Epidermal melanocyte (primary cell): ENCODE data around the gene PRCD.
A peak's percentile ranks its signal among the peaks of the same experiment; 100 is the strongest.
"Not testable (repeated sequence)": the region's sequence is repeated elsewhere in the genome, so short reads cannot be mapped to it uniquely, and the experiment has no call there.

Source experiments
- DNase-seq: peaks from one replicate; pipeline ENCODE4 v3.0.0; 2011; ENCODE audit warnings: low spot score; ENCODE audit not compliant: insufficient read length

The PRCD gene

DNA sequence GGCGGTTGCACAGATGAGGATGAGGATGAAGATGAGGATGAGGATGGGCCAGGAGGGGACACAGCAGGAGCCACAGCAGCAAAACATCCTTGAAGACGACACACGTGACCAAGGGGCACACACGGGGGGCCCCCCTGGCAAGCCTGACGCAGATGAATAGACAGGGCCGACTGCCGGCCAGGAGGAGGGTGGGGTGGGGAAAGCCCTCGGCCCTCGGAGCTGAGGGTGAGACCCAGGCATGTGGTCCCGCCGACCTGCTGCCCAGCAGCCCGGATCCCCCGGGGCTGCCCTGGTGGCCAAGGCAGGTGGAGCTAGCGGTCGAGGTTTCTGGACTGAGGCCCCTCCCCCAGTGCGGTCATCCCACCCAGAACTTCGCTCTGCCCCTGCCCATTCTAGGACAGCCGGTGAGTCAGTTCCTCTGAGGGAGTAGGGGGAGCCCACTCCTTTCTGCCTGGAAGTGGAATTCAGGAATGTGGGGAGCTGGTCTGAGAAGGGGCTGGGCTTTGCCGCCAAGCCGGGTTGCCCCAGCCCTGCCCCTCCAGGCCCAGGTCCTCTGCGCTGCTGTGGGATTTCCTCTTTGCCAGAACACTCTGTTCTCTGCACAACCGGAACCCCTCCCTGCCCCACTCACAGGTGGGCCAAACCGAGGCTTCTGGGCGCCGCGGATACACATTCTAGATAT lies 12.3 kb upstream of the PRCD start:
- no peak for DNase-seq

DNA sequence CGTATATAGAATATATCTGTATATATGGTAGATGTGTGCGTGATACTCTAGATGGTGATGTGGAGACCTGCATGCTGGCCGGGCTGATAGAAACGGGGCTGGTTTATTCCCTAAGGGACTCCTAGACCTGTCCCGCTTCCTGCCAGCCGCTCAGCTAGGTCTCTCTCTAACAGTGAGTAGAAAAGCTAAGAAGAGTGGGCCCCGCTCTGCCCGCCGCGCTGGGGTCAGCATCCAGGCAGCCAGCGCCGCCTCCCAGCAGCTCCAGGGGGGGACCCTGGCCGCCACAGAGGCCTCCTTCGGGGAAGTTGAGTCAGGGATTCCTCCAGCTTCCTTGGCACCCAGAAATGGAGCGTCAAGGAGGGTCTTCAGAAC lies 11.7 kb upstream of the PRCD start:
- DNase-seq: no peak

GRCh38 chr17:76528528-76529223 lies 11.2 kb upstream of the PRCD start:
- no peak for DNase-seq

DNA sequence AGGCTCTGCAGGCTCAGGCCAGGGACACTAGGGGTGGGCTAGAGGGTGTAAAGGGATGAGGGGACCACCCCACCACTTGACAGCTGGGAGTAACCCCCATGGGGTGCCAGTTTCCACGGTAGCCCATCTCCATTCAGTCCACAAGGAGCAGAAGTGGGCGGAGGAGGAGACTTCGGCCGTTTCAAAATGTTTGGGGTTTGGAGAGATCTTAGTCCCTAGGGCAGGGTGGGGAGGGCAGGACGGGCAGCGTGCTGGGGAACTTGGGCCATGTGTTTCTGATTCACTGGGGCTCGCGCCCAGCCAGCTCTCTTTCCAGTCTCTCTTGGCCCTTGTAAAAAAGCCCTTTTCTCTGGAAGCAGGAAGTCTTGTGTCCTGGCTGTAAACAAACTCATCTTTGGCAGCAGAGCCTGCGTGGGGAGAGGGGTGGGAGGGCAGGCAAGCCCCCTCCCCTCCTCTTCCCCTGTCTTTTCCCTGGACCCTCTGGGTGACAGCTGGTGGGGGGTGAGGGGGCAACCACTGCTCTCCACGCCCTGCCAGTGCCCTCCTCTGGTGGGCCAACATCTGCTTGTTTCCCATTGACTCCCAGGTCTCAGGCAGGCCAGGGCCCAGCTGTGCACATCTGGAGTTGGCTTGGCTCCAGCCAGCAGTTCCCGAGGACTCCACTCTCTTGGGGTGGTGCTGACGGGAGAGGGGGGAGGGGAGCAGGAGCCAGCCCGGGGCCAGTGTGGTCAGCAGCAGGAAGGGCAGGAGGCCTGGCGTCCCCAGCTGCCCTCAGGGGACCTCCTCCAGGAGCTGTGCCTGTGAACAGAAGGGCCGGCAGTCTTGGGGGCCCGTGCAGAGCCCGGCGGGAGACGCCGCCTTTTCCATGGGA lies 10.4 kb upstream of the PRCD start:
- peak; percentile 69 for DNase-seq

DNA sequence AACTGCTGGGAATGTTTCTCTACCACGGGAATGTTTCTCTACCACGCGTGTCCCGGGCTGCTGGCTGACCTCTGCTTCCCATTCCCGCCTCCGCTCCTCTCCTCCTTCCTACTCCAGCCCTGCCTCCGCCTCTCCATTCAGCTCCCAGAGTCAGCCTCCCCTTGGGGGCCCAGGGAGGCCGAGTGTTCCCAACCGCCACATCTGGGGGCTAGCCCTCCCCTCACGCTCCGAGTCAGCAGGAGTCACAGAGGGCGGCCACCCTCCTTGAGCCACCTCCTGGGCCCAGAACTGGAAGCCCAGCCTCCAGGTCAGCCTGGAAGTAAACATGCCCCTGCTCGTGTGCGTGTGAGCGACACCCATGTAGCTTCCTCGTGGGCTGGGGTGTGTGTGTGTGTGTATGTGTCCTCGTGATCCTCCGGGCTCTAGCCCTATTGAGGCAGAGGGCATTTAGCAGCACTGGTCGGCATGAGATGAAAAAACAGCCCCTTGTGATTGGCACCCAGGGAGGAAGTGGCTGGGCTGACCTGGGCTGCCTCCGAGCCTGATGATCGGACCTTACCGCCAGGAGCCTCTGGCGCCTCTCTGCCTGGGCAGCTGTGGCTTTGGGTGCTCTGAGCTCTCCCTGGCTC lies 9.6 kb upstream of the PRCD start:
- DNase-seq: peak; percentile 64

DNA sequence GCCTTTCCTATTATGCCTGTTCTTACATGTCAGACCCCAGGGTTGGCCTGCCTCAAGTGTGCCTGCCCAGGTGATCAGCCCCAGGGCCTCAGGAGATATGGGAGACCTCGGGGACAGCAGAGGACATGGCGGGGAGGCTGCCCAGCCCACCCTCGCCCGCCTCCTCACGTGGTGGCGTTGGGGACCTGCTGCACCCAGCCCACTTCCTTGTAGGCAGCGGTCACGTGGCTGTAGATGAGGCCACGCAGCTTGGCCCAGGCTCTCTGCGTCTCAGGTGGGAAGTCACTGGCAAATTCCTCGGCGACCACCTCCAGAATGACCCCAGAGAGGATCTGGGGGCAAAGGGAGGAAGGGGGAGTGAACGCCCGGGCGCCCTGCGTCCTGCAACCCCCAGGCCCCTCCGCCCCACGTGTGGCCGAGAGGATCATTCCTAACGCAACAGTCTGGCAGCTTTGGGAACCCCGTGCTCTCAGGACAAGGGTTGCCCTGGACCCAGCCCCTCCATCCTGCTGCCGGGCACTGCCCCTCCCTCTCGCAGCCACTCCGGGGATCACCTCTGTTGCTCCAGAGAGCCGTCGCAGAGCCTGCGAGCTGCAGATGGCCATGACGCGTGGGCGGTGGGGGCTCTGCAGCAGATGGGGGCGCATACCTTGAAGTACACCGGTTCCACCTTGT lies 8.9 kb upstream of the PRCD start:
- no peak for DNase-seq

GRCh38 chr17:76531486-76532038 lies 8.3 kb upstream of the PRCD start:
- DNase-seq: no peak

- no peak for DNase-seq
These were observed 7.7 kb upstream of the PRCD start for GRCh38 chr17:76532072-76532651.

- not testable (repeated sequence) for DNase-seq
These were observed 6.0 kb upstream of the PRCD start for GRCh38 chr17:76533640-76534359.

GRCh38 chr17:76534831-76535732 lies 4.8 kb upstream of the PRCD start:
- no peak for DNase-seq

DNA sequence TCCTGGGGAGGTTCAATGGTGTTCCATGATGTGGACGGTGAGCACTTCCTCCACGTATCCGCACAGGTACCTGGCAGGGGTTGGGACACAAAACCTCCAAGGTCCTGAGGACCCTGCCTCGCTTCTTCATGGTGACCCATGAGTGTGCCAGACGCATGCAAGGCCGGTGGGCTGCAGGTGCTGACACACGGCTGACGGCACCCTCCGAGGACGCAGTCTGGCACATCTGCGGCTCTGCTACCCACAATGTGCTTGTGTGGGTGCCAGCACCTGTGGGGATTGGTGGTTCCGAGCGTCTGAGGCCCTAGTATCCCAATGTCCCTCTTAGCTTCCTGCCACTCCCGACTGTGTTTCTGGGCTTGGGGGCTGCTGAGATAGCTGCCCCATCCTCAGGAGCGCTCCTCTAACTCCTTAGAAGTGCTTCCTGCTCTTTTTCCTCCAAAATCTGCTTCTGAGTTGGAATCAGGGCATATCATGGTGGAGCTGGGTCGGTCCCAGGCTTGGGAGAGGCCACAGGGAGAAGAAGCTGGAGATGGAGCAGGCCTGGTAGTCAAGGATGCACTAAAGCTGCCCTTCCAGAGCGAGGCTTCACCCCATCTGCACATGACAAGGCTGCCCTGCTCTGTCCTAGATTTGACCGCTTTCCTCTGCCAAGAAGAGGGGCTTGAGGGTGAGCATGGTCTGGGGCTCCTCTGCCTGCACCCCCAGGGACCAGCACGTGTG lies 3.9 kb upstream of the PRCD start:
- no peak for DNase-seq

DNA sequence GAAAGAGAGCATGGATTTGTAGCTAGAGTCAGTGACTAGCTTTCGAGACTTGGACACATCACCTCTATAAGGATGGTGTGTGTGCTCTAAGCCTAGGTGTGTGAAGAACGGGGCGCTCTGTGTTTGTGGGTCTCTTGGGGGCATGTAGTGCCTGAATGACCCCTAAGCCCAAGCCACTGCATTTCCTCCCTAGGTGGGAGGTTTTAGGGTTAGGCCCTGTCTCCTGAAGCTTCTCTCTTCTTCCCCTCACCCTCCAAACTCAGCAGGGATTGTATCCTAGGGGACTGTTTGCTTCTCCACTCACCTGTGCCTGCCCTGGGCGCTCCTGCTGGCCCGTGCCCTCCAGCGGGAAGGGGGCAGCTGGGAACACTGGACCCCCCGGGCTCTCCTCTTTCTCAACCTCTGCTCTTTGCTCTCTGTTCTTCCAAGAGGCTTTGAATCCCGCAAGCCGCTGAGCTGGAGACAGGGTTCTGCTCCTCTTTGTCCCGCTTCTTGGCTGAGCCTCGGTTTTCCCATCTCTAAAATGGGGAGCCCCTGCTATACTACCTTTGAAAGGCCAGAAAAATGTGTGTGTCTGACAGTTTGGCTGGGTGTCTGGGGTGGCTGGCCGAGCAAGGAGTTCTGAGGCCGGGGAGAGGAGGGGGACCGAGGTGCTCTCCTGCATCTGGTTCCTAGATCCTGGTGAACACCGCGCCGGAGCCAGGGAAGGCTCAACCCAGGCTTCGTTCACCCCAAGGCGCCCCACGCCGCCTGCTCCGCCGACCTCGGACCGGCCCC lies 3.1 kb upstream of the PRCD start:
- DNase-seq: no peak

DNA sequence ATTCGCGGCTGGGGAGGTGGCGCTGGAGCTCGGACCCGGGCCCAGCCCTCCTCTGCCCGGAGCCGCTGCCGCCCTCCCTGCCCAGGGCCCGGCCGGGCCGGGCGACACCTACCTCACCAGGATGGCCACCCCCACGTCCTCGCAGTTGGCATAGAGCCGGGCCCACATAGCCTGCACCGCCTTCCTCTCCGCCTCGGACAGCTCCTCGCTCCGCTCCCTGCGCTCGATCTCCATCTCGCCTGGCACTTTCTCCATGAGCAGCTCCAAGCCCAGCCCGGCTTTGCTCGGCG lies 2.6 kb upstream of the PRCD start:
- DNase-seq: no peak

DNA sequence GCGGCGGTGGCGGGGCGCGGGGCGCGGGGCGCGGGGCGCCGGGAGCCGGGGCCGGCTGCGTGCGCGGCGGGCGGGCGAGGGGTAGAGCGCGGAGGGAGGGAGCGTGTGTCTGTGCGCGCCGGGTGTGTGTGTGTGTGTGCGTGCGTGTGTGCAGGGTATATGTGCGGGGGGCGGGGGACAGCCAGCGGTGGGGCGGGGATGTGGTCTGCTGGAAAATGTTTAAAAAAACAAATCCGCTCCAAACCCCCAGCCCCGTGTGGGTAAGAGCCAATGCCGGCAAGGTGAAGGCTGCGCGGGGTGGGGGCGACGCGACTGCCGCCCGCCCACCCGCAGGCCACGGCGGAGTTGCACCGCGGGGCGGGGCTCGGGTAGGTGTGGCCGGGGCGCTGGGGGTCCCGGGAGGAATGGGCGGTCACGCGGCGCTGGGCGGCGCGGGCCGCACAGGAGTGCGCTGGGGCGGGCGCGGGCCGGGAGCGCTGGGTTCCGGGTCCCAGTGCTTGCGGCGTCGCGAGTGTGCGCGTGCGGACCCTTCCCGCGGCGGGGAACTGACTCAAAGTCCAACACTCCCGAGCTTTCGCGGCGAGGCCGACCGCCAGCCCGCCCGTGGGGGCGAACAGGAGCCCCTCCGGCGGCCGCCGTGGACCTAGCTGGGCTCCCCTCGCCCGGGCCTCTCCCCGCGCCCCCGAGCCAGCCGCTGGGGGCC lies 2.1 kb upstream of the PRCD start, which contains the start of gene CYGB:
TSS of gene CYGB (minus strand) at position 132 of the 703 bp plus-strand sequence. CDS start 167 bp downstream, outside the sequence.
- DNase-seq: no peak

- peak; percentile 71 for DNase-seq
These were observed 1.4 kb upstream of the PRCD start for GRCh38 chr17:76538281-76538931.

- DNase-seq: no peak
These were observed 788 bp upstream of the PRCD start for GRCh38 chr17:76538941-76539570.
